Measurements from ENCODE around the gene PTPRD.
"Not testable (repeated sequence)": the region's sequence is repeated elsewhere in the genome, so short reads cannot be mapped to it uniquely, and the experiment has no call there.

The PTPRD gene

GRCh38 chr9:9560382-9561035, 1052.3 kb downstream of the PTPRD start:
- no peak for DNase-seq

GRCh38 chr9:9558907-9559306, 1053.9 kb downstream of the PTPRD start:
- DNase-seq, result no peak

GRCh38 chr9:9557804-9558334, 1054.9 kb downstream of the PTPRD start:
- DNase-seq, result no peak

GRCh38 chr9:9556865-9557803, 1055.7 kb downstream of the PTPRD start:
- no peak for DNase-seq

GRCh38 chr9:9552665-9553064, 1060.1 kb downstream of the PTPRD start:
- no peak for DNase-seq

- no peak for DNase-seq
These were observed 1074.0 kb downstream of the PTPRD start for GRCh38 chr9:9538766-9539165.

- DNase-seq, result no peak
These were observed 1074.4 kb downstream of the PTPRD start for GRCh38 chr9:9538356-9538755.

GRCh38 chr9:9536523-9536922, 1076.3 kb downstream of the PTPRD start:
- DNase-seq, result no peak

GRCh38 chr9:9523476-9524139, 1089.2 kb downstream of the PTPRD start:
- DNase-seq, result no peak

GRCh38 chr9:9522406-9522805, 1090.4 kb downstream of the PTPRD start:
- no peak for DNase-seq

GRCh38 chr9:9521033-9521779, 1091.6 kb downstream of the PTPRD start:
- no peak for DNase-seq

- DNase-seq, result no peak
These were observed 1107.9 kb downstream of the PTPRD start for GRCh38 chr9:9504869-9505268.

- DNase-seq, result peak; percentile 0 to 6
These were observed 1113.3 kb downstream of the PTPRD start for GRCh38 chr9:9499546-9499945.

- no peak for DNase-seq
These were observed 1114.0 kb downstream of the PTPRD start for GRCh38 chr9:9498846-9499245.

GRCh38 chr9:9498128-9498527, 1114.7 kb downstream of the PTPRD start:
- DNase-seq, result no peak

GRCh38 chr9:9494336-9494735, 1118.5 kb downstream of the PTPRD start:
- no peak for DNase-seq

- DNase-seq, result no peak
These were observed 1120.3 kb downstream of the PTPRD start for GRCh38 chr9:9492506-9492905.

GRCh38 chr9:9489183-9489582, 1123.6 kb downstream of the PTPRD start:
- DNase-seq, result no peak

- no peak for DNase-seq
These were observed 1129.6 kb downstream of the PTPRD start for GRCh38 chr9:9483175-9483574.

- no peak for DNase-seq
These were observed 1134.1 kb downstream of the PTPRD start for GRCh38 chr9:9478741-9479140.

GRCh38 chr9:9469271-9469670, 1143.5 kb downstream of the PTPRD start:
- no peak for DNase-seq

- DNase-seq, result not testable (repeated sequence)
These were observed 1170.9 kb downstream of the PTPRD start for GRCh38 chr9:9441874-9442273.

- no peak for DNase-seq
These were observed 1175.2 kb downstream of the PTPRD start for GRCh38 chr9:9437641-9438040.

Measured in Kasumi-1 (cell line).